ENCODE data around the gene AP5S1. TPM values are rescaled to one million over a fixed set of nuclear protein-coding genes. Genes with fewer than 3 reads are reported as not detected.

AP5S1 gene
- total and polyA plus RNA-seq, 2 of the 13 experiments (the other 11 are each of a cell fraction or from before 2014, with no cell fraction given), result 7.9 to 23.2 TPM

DNA sequence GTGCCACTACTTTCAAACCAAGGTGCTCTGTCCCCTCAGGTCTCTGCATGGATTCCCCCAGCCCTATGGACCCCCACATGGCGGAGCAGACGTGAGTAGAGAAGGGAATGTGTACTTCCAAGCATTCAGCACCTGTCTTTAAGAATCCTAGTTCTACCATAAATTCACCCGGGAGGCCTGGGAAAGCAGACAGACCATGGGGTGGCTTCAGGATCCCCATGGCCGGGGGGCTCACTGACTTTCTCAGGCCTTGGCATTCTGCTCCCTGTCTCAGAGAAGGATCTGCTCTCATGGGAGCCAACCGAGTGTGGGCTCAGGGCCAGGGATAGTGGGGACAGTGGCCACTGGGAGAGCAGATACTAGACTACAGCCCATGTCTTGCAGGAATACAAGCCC, 22.0 kb upstream of the AP5S1 start (continued):
- no peak for TF ChIP-seq RAD21 (CRISPR knock-in tag; IDR thresholded peaks at IDR 0.05)
- no peak for TF ChIP-seq ZNF550 (CRISPR knock-in tag; IDR thresholded peaks at IDR 0.05; ENCODE audit: borderline replicate concordance)
- TF ChIP-seq ELF4 (CRISPR knock-in tag; IDR thresholded peaks at IDR 0.05; ENCODE audit: borderline replicate concordance), result no peak
- no peak for TF ChIP-seq ZNF75D (CRISPR knock-in tag; IDR thresholded peaks at IDR 0.05; ENCODE audit: borderline replicate concordance)
- TF ChIP-seq EP300 (IDR thresholded peaks at IDR 0.05; ENCODE audit: low read depth in 2 of 2, low read length in 2 of 2), result no peak
- 0 out of 2 replicates have a peak, but pooled peaks have one; percentile 11 for TF ChIP-seq EP300 (CRISPR knock-in tag; IDR thresholded peaks at IDR 0.05; ENCODE audit: borderline replicate concordance)
- TF ChIP-seq KDM5A (IDR thresholded peaks at IDR 0.05; ENCODE audit: borderline replicate concordance, low read length), result no peak
- no peak for TF ChIP-seq ZNF547 (CRISPR knock-in tag; IDR thresholded peaks at IDR 0.05)
- TF ChIP-seq CHCHD3 (CRISPR knock-in tag; IDR thresholded peaks at IDR 0.05), result no peak
- TF ChIP-seq HIVEP1 (CRISPR knock-in tag; IDR thresholded peaks at IDR 0.05), result no peak
- TF ChIP-seq ZNF687 (CRISPR knock-in tag; IDR thresholded peaks at IDR 0.05), result no peak; the same call in 1 of the 2 replicates
- TF ChIP-seq, protein P1, sequence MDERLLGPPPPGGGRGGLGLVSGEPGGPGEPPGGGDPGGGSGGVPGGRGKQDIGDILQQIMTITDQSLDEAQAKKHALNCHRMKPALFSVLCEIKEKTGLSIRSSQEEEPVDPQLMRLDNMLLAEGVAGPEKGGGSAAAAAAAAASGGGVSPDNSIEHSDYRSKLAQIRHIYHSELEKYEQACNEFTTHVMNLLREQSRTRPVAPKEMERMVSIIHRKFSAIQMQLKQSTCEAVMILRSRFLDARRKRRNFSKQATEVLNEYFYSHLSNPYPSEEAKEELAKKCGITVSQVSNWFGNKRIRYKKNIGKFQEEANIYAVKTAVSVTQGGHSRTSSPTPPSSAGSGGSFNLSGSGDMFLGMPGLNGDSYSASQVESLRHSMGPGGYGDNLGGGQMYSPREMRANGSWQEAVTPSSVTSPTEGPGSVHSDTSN (CRISPR knock-in tag; IDR thresholded peaks at IDR 0.05), result no peak
- TF ChIP-seq PAXIP1 (CRISPR knock-in tag; conservative IDR thresholded peaks at IDR 0.05), result no peak; the same call in 1 of the 2 replicates
- TF ChIP-seq ZKSCAN5 (CRISPR knock-in tag; IDR thresholded peaks at IDR 0.05), result no peak
- TF ChIP-seq, protein P2, sequence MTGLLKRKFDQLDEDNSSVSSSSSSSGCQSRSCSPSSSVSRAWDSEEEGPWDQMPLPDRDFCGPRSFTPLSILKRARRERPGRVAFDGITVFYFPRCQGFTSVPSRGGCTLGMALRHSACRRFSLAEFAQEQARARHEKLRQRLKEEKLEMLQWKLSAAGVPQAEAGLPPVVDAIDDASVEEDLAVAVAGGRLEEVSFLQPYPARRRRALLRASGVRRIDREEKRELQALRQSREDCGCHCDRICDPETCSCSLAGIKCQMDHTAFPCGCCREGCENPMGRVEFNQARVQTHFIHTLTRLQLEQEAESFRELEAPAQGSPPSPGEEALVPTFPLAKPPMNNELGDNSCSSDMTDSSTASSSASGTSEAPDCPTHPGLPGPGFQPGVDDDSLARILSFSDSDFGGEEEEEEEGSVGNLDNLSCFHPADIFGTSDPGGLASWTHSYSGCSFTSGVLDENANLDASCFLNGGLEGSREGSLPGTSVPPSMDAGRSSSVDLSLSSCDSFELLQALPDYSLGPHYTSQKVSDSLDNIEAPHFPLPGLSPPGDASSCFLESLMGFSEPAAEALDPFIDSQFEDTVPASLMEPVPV (CRISPR knock-in tag; IDR thresholded peaks at IDR 0.05), result no peak
- TF ChIP-seq ZNF709 (CRISPR knock-in tag; IDR thresholded peaks at IDR 0.05), result 0 out of 2 replicates have a peak, but pooled peaks have one; percentile 36
- no peak for TF ChIP-seq KLF13 (CRISPR knock-in tag; IDR thresholded peaks at IDR 0.05)
- no peak for TF ChIP-seq ZNF670 (CRISPR knock-in tag; IDR thresholded peaks at IDR 0.05; ENCODE audit: borderline replicate concordance)
- TF ChIP-seq REL (CRISPR knock-in tag; conservative IDR thresholded peaks at IDR 0.05), result no peak

All from HepG2 (cell line).